GM12875 (cell line): ENCODE data around the gene RABGAP1.

Experiments
- H3K4me3 ChIP-seq: one replicate; pipeline ENCODE4 v1.5.1; 2011; ENCODE audit warnings: low read depth, low read length, control low read depth
- CTCF ChIP-seq: IDR thresholded peaks from 2 replicates; pipeline ENCODE4 v1.5.1; 2011; ENCODE audit warnings: low read depth, mild to moderate bottlenecking, control low read depth, inconsistent platforms, low read length, moderate library complexity, borderline replicate concordance; ENCODE audit not compliant: insufficient read depth

Gene RABGAP1

GRCh38 chr9:123115146-123115913 lies 174.5 kb downstream of the RABGAP1 start:
- H3K4me3 ChIP-seq, result no peak overlapping the region
- TF ChIP-seq CTCF, result no peak

GRCh38 chr9:123116036-123116435 lies 175.2 kb downstream of the RABGAP1 start:
- no peak overlapping the region for H3K4me3 ChIP-seq
- no peak for TF ChIP-seq CTCF

- no peak for TF ChIP-seq CTCF
- H3K4me3 ChIP-seq, result no peak overlapping the region
Observed at GRCh38 chr9:123119566-123119965, 178.7 kb downstream of the RABGAP1 start.

GRCh38 chr9:123120131-123120530 lies 179.3 kb downstream of the RABGAP1 start:
- no peak for TF ChIP-seq CTCF

GRCh38 chr9:123120953-123121352 lies 180.1 kb downstream of the RABGAP1 start:
- no peak overlapping the region for H3K4me3 ChIP-seq
- TF ChIP-seq CTCF, result no peak

More at GRCh38 chr9:123120131-123120530, 179.3 kb downstream of the RABGAP1 start:
- no peak overlapping the region for H3K4me3 ChIP-seq

- H3K4me3 ChIP-seq, result no peak overlapping the region
- no peak for TF ChIP-seq CTCF
Observed at GRCh38 chr9:123121457-123121856, 180.6 kb downstream of the RABGAP1 start.

GRCh38 chr9:123127512-123128075 lies 186.8 kb downstream of the RABGAP1 start:
- no peak for TF ChIP-seq CTCF
- no peak overlapping the region for H3K4me3 ChIP-seq
